ENCODE measurements around the gene PTGES. TPM values are rescaled to one million over a fixed set of nuclear protein-coding genes. Genes with fewer than 3 reads are reported as not detected.
A peak's percentile ranks its signal among the peaks of the same experiment; 100 is the strongest.

The PTGES gene
- total and polyA plus RNA-seq, 9 of the 15 experiments (the other 6 are each of a cell fraction or from before 2014, with no cell fraction given), result 0.13 TPM; not detected in 8

DNA sequence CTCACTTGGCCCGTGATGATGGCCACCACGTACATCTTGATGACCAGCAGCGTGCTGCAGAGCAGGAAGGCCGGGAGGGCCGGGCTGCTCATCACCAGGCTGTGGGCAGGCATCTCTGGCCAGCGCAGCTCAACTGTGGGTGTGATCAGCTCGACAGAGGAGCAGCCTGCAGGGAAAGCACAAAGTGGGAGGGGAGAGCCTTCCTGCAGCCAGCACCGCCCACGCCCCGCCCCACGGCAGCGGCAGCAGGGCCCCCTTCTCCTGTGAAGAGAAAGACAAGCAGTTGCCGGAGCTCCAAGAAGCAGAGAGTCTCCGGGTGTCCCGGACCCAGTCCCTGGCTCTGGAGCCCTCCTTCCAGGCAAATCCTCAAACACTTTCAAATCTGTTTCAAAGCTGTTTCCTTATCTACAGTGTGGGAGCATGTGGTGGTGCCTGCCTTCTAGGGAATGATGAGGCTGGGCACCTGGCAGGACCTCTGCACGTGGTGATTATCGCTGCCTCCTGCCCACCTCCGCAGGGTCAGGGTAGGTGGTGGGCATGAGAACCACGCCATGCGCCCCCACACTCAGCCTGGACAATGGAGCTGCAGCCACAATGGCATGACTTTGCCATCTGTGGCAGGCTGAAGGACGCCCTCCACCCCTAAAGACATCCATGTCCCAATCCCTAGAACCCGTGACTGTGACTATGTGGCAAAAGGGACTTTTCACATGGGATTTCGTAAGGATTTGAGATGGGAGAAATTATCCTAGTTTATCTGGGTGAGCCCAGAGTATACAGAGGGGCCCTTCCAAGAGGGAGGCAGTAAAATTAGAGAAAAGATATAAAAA lies at the start of gene PTGES (continued):
- TF ChIP-seq, protein P1, sequence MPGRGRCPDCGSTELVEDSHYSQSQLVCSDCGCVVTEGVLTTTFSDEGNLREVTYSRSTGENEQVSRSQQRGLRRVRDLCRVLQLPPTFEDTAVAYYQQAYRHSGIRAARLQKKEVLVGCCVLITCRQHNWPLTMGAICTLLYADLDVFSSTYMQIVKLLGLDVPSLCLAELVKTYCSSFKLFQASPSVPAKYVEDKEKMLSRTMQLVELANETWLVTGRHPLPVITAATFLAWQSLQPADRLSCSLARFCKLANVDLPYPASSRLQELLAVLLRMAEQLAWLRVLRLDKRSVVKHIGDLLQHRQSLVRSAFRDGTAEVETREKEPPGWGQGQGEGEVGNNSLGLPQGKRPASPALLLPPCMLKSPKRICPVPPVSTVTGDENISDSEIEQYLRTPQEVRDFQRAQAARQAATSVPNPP (IDR thresholded peaks at IDR 0.05; ENCODE audit: borderline replicate concordance, insufficient read depth, insufficient read length), result no peak
- peak; percentile 10 for TF ChIP-seq KDM5B (IDR thresholded peaks at IDR 0.05; ENCODE audit: insufficient replicate concordance, low read depth, low read length)
- TF ChIP-seq, protein P2, sequence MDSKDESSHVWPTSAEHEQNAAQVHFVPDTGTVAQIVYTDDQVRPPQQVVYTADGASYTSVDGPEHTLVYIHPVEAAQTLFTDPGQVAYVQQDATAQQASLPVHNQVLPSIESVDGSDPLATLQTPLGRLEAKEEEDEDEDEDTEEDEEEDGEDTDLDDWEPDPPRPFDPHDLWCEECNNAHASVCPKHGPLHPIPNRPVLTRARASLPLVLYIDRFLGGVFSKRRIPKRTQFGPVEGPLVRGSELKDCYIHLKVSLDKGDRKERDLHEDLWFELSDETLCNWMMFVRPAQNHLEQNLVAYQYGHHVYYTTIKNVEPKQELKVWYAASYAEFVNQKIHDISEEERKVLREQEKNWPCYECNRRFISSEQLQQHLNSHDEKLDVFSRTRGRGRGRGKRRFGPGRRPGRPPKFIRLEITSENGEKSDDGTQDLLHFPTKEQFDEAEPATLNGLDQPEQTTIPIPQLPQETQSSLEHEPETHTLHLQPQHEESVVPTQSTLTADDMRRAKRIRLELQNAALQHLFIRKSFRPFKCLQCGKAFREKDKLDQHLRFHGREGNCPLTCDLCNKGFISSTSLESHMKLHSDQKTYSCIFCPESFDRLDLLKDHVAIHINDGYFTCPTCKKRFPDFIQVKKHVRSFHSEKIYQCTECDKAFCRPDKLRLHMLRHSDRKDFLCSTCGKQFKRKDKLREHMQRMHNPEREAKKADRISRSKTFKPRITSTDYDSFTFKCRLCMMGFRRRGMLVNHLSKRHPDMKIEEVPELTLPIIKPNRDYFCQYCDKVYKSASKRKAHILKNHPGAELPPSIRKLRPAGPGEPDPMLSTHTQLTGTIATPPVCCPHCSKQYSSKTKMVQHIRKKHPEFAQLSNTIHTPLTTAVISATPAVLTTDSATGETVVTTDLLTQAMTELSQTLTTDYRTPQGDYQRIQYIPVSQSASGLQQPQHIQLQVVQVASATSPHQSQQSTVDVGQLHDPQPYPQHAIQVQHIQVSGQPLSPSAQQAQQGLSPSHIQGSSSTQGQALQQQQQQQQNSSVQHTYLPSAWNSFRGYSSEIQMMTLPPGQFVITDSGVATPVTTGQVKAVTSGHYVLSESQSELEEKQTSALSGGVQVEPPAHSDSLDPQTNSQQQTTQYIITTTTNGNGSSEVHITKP (IDR thresholded peaks at IDR 0.05; ENCODE audit: partially characterized antibody), result peak; percentile 22
